Common myeloid progenitor, CD34-positive (primary cell): Measurements from ENCODE around the gene SACS.
"Not testable (repeated sequence)": the region's sequence is repeated elsewhere in the genome, so short reads cannot be mapped to it uniquely, and the experiment has no call there.

Experiments
- CTCF ChIA-PET: fragments of 350-600 bp; sonication (Branson Sonifier 250); formaldehyde crosslinking; loops from one replicate; lab custom pipeline; 2021; ENCODE audit warnings: antibody characterized with exemption; lab: Charles Lee
- POLR2A ChIA-PET: fragments of 350-600 bp; sonication (Branson Sonifier 250); formaldehyde crosslinking; loops from one replicate; lab custom pipeline; 2021; ENCODE audit warnings: antibody characterized with exemption; lab: Charles Lee
- DNase-seq, 3 donors: peaks; one replicate each; pipeline versions ENCODE4 v3.0.0 to v3.0.0-alpha.2; 2013
- H3K27ac ChIP-seq, 2 experiments: 1 replicate in 1 of 2; 2 replicates in 1 of 2; pipeline ENCODE4 v1.7.0; 2013; ENCODE audit warnings: inconsistent platforms in 2 of 2, low read length in 2 of 2, mild to moderate bottlenecking in 2 of 2, low read depth in 1 of 2, moderate library complexity in 1 of 2; ENCODE audit not compliant: severe bottlenecking in 2 of 2, insufficient read depth in 1 of 2, poor library complexity in 1 of 2
- H3K27me3 ChIP-seq, 5 experiments: replicated peaks in 2 of 5; 1 replicate in 3 of 5; 2 replicates in 2 of 5; pipeline versions ENCODE4 v1.6.1 to v1.7.0; 2013; ENCODE audit warnings: low read length in 4 of 5, mild to moderate bottlenecking in 2 of 5, moderate library complexity in 2 of 5, inconsistent platforms in 1 of 5; ENCODE audit not compliant: insufficient read depth in 5 of 5, control insufficient read depth in 4 of 5
- H3K36me3 ChIP-seq, 4 experiments: 1 replicate in 2 of 4; 2 replicates in 2 of 4; pipeline versions ENCODE4 v1.6.1 to v1.7.0; 2013; ENCODE audit warnings: low read length in 3 of 4, control low read depth in 1 of 4, mild to moderate bottlenecking in 1 of 4; ENCODE audit not compliant: control insufficient read depth in 4 of 4, insufficient read depth in 4 of 4
- H3K4me1 ChIP-seq, 4 experiments: 1 replicate in 3 of 4; 2 replicates in 1 of 4; pipeline versions ENCODE4 v1.6.1 to v1.7.1; 2013; ENCODE audit warnings: low read length in 3 of 4, mild to moderate bottlenecking in 3 of 4, control low read depth in 1 of 4, inconsistent platforms in 1 of 4, moderate library complexity in 1 of 4; ENCODE audit not compliant: control insufficient read depth in 4 of 4, insufficient read depth in 4 of 4; ENCODE audit errors: control extremely low read depth in 1 of 4
- H3K4me3 ChIP-seq, 7 experiments: 1 replicate in 4 of 7; 2 replicates in 3 of 7; pipeline versions ENCODE4 v1.5.1 to v1.7.0; 2013; ENCODE audit warnings: mild to moderate bottlenecking in 7 of 7, low read length in 6 of 7, moderate library complexity in 6 of 7, inconsistent platforms in 2 of 7, low read depth in 2 of 7, control low read depth in 1 of 7; ENCODE audit not compliant: insufficient read depth in 4 of 7, control insufficient read depth in 1 of 7; ENCODE audit errors: extremely low read depth in 1 of 7
- H3K9me3 ChIP-seq, 5 experiments: 1 replicate in 4 of 5; 2 replicates in 1 of 5; pipeline versions ENCODE4 v1.6.1 to v1.7.1; 2013; ENCODE audit warnings: low read length in 4 of 5, mild to moderate bottlenecking in 2 of 5, inconsistent platforms in 1 of 5, low read depth in 1 of 5, moderate library complexity in 1 of 5; ENCODE audit not compliant: control insufficient read depth in 4 of 5, insufficient read depth in 2 of 5; ENCODE audit errors: control extremely low read depth in 1 of 5
- WGBS: methylation state at CpG from one replicate; pipeline ENCODE4 v1.1.5; 2013; ENCODE audit not compliant: insufficient coverage; 5-methylcytosine and 5-hydroxymethylcytosine counted together

Gene SACS

GRCh38 chr13:23319883-23320224, 113.6 kb downstream of the SACS start:
- Histone ChIP-seq H3K4me3 (no peak overlapping the region), H3K9me3 (no peaks in the 10 kb centered on the region), H3K27me3 (no peaks in the 10 kb centered on the region), H3K27ac (no peak overlapping the region), H3K36me3 (no peaks in the 10 kb centered on the region), H3K4me1 (peaks cover 0 to 14% (median 10%) of the 10 kb centered on the region in 4 experiments)
- WGBS, result 100% methylated on average over 2 of the region's 3 CpGs
- ChIA-PET CTCF (interaction anchor here (1.2 kb wide), 1 partner anchor 521 kb away, joined by 3 read pairs; no protein-coding TSS in a partner anchor), POLR2A (no interaction called here)
- DNase-seq, result no peak

GRCh38 chr13:23314837-23315236, 118.7 kb downstream of the SACS start:
- H3K36me3 ChIP-seq, POLR2A ChIA-PET, H3K27me3 ChIP-seq, H3K4me3 ChIP-seq, DNase-seq, H3K27ac ChIP-seq, H3K9me3 ChIP-seq, CTCF ChIA-PET: not testable (repeated sequence)
- WGBS, result 81% methylated on average over 6 of the region's 6 CpGs
- peaks cover 0 to 12% (median 9%) of the 10 kb centered on the region in 4 experiments for H3K4me1 ChIP-seq

GRCh38 chr13:23292586-23292985, 140.9 kb downstream of the SACS start:
- ChIA-PET POLR2A (no interaction called here), CTCF (no interaction called here)
- Histone ChIP-seq H3K9me3 (no peaks in the 10 kb centered on the region), H3K4me1 (no peaks in the 10 kb centered on the region), H3K27ac (no peak overlapping the region), H3K4me3 (no peak overlapping the region), H3K36me3 (no peaks in the 10 kb centered on the region), H3K27me3 (no peaks in the 10 kb centered on the region)
- no peak for DNase-seq
- no CpG with 5 or more reads among the region's 1 CpG for WGBS

GRCh38 chr13:23289917-23290357, 143.6 kb downstream of the SACS start:
- no peak overlapping the region for H3K4me3 ChIP-seq
- no peaks in the 10 kb centered on the region for H3K27me3 ChIP-seq
- DNase-seq, result no peak
- H3K36me3 ChIP-seq, result no peaks in the 10 kb centered on the region
- H3K9me3 ChIP-seq, result no peaks in the 10 kb centered on the region
- CTCF ChIA-PET, result no interaction called here
- 83% methylated on average over 5 of the region's 5 CpGs for WGBS
- no peak overlapping the region for H3K27ac ChIP-seq
- H3K4me1 ChIP-seq, result no peaks in the 10 kb centered on the region
- POLR2A ChIA-PET, result no interaction called here

GRCh38 chr13:23288995-23289394, 144.5 kb downstream of the SACS start:
- no peaks in the 10 kb centered on the region for H3K27me3 ChIP-seq
- ChIA-PET POLR2A (no interaction called here), CTCF (no interaction called here)
- 100% methylated on average over 5 of the region's 7 CpGs for WGBS
- no peaks in the 10 kb centered on the region for H3K9me3 ChIP-seq
- no peaks in the 10 kb centered on the region for H3K4me1 ChIP-seq
- H3K4me3 ChIP-seq, result no peak overlapping the region
- H3K36me3 ChIP-seq, result no peaks in the 10 kb centered on the region
- no peak overlapping the region for H3K27ac ChIP-seq
- no peak for DNase-seq

GRCh38 chr13:23288564-23288963, 144.9 kb downstream of the SACS start:
- CTCF ChIA-PET, result no interaction called here
- 100% methylated on average over 1 of the region's 1 CpG for WGBS

GRCh38 chr13:23279321-23279720, 154.2 kb downstream of the SACS start:
- Histone ChIP-seq H3K4me3 (no peak overlapping the region), H3K36me3 (no peaks in the 10 kb centered on the region), H3K27me3 (no peaks in the 10 kb centered on the region), H3K4me1 (no peaks in the 10 kb centered on the region), H3K27ac (no peak overlapping the region), H3K9me3 (peaks cover 0 to 3% (median 0%) of the 10 kb centered on the region in 5 experiments)
- ChIA-PET POLR2A (no interaction called here), CTCF (no interaction called here)
- 43% methylated on average over 1 of the region's 5 CpGs for WGBS
- DNase-seq, result peak in 1 of 3 donors; percentile 34

More at GRCh38 chr13:23288564-23288963, 144.9 kb downstream of the SACS start:
- Histone ChIP-seq H3K4me3 (no peak overlapping the region), H3K9me3 (no peaks in the 10 kb centered on the region), H3K27ac (no peak overlapping the region), H3K27me3 (no peaks in the 10 kb centered on the region), H3K4me1 (no peaks in the 10 kb centered on the region), H3K36me3 (no peaks in the 10 kb centered on the region)
- POLR2A ChIA-PET, result no interaction called here
- no peak for DNase-seq
